Liver (tissue), 9 donors: ENCODE data around the gene ZBTB21. TPM values are rescaled to one million over a fixed set of nuclear protein-coding genes. Genes with fewer than 3 reads are reported as not detected.

Source experiments
- DNase-seq: peaks from one replicate; pipeline ENCODE4 v3.0.0-alpha.2; 2017; ENCODE audit warnings: low spot score
- H3K27ac ChIP-seq, 2 donors: one replicate each; pipeline ENCODE4 v1.7.0; 2013; ENCODE audit warnings: inconsistent platforms in 2 of 2, low read length in 2 of 2, control low read depth in 1 of 2, low read depth in 1 of 2, mild to moderate bottlenecking in 1 of 2
- H3K27me3 ChIP-seq, 4 donors: one replicate each; pipeline versions ENCODE4 v1.6.1 to v1.7.0; 2013; ENCODE audit warnings: low read length in 3 of 4, inconsistent platforms in 1 of 4, mild to moderate bottlenecking in 1 of 4, moderate library complexity in 1 of 4; ENCODE audit not compliant: control insufficient read depth in 4 of 4, insufficient read depth in 4 of 4
- H3K36me3 ChIP-seq, 4 donors: one replicate each; pipeline versions ENCODE4 v1.6.1 to v1.7.0; 2013; ENCODE audit warnings: low read length in 3 of 4, mild to moderate bottlenecking in 3 of 4, low read depth in 1 of 4, moderate library complexity in 1 of 4; ENCODE audit not compliant: control insufficient read depth in 4 of 4, insufficient read depth in 3 of 4
- H3K4me1 ChIP-seq, 4 donors: one replicate each; pipeline versions ENCODE4 v1.6.1 to v1.7.0; 2013; ENCODE audit warnings: low read length in 3 of 4, mild to moderate bottlenecking in 3 of 4, moderate library complexity in 1 of 4; ENCODE audit not compliant: control insufficient read depth in 4 of 4, insufficient read depth in 4 of 4
- H3K4me3 ChIP-seq, 3 donors: one replicate each; pipeline versions ENCODE4 v1.6.1 to v1.7.0; 2013; ENCODE audit warnings: low read length in 3 of 3, control low read depth in 1 of 3, low read depth in 1 of 3, mild to moderate bottlenecking in 1 of 3
- H3K9ac ChIP-seq, 2 donors: one replicate each; pipeline ENCODE4 v1.7.0; 2013; ENCODE audit warnings: low read length in 2 of 2, mild to moderate bottlenecking in 2 of 2, moderate library complexity in 2 of 2, control low read depth in 1 of 2, low read depth in 1 of 2
- H3K9me3 ChIP-seq, 4 donors: one replicate each; pipeline versions ENCODE4 v1.6.1 to v1.7.0; 2013; ENCODE audit warnings: low read length in 3 of 4; ENCODE audit not compliant: control insufficient read depth in 4 of 4
- EGR1 ChIP-seq, 2 donors: IDR thresholded peaks; 2 replicates each; pipeline ENCODE4 v1.6.1; 2016 to 2018; ENCODE audit warnings: antibody characterized with exemption in 2 of 2, low read depth in 2 of 2
- FOXA1 ChIP-seq: IDR thresholded peaks from 2 replicates; pipeline ENCODE4 v1.6.1; 2016; ENCODE audit warnings: antibody characterized with exemption
- FOXA2 ChIP-seq: IDR thresholded peaks from 2 replicates; pipeline ENCODE4 v1.6.1; 2016; ENCODE audit warnings: antibody characterized with exemption
- GABPA ChIP-seq, 2 donors: IDR thresholded peaks in 1 of 2; conservative IDR thresholded peaks in 1 of 2; 2 replicates each; pipeline ENCODE4 v1.6.1; 2016; ENCODE audit warnings: antibody characterized with exemption in 2 of 2, mild to moderate bottlenecking in 1 of 2, moderate library complexity in 1 of 2
- HNF4A ChIP-seq, 2 donors: conservative IDR thresholded peaks; 2 replicates each; pipeline ENCODE4 v1.6.1; 2016; ENCODE audit warnings: antibody characterized with exemption in 2 of 2, mild to moderate bottlenecking in 2 of 2
- HNF4G ChIP-seq: IDR thresholded peaks from 2 replicates; pipeline ENCODE4 v1.6.1; 2016; ENCODE audit warnings: antibody characterized with exemption
- JUND ChIP-seq, 2 donors: IDR thresholded peaks; 2 replicates each; pipeline ENCODE4 v1.6.1; 2016; ENCODE audit warnings: antibody characterized with exemption in 2 of 2
- NR2F2 ChIP-seq: IDR thresholded peaks from 2 replicates; pipeline ENCODE4 v1.6.1; 2016; ENCODE audit warnings: antibody characterized with exemption
- RAD21 ChIP-seq, 2 donors: IDR thresholded peaks; 2 replicates each; pipeline ENCODE4 v1.6.1; 2016; ENCODE audit warnings: antibody characterized with exemption in 2 of 2, mild to moderate bottlenecking in 2 of 2
- RXRA ChIP-seq, 2 donors: IDR thresholded peaks; 2 replicates each; pipeline ENCODE4 v1.6.1; 2017 to 2018; ENCODE audit warnings: antibody characterized with exemption in 2 of 2, mild to moderate bottlenecking in 1 of 2
- SP1 ChIP-seq: IDR thresholded peaks from 2 replicates; pipeline ENCODE4 v1.6.1; 2018; ENCODE audit warnings: antibody characterized with exemption, mild to moderate bottlenecking
- TAF1 ChIP-seq: conservative IDR thresholded peaks from 2 replicates; pipeline ENCODE4 v1.6.1; 2016; ENCODE audit warnings: antibody characterized with exemption, mild to moderate bottlenecking
- ZBTB33 ChIP-seq: IDR thresholded peaks from 2 replicates; pipeline ENCODE4 v1.6.1; 2016; ENCODE audit warnings: antibody characterized with exemption
- WGBS: extraction: QIAGEN DNeasy Blood & Tissue Kit; methylation state at CpG from one replicate; pipeline ENCODE4 v1.1.7; 2013; 5-methylcytosine and 5-hydroxymethylcytosine counted together
- polyA plus RNA-seq, 2 donors: library from polyadenylated mRNA; stranded (reverse) in 1 of 2; unstranded in 1 of 2; fragments of 200-250 nt in 1 of 2; fragments of >200 nt in 1 of 2; fragmentation: Nextera tagmentation in 1 of 2; extraction: Ambion mirVana in 1 of 2; gene quantifications; one replicate each; pipeline versions ENCODE4 v1.2.1 to v1.2.3, GENCODE V29; 2013 to 2015
- total RNA-seq, 2 donors: library from RNA; depleted of rRNA; stranded (reverse); fragments of >200 nt; gene quantifications; one replicate each; pipeline ENCODE4 v1.2.3, GENCODE V29; 2014
- TF ChIP-seq, protein P1 (sequence below): IDR thresholded peaks from 2 replicates; pipeline ENCODE4 v1.6.1; 2016; ENCODE audit warnings: antibody characterized with exemption, mild to moderate bottlenecking
- TF ChIP-seq, protein P2 (sequence below): IDR thresholded peaks from 2 replicates; pipeline ENCODE4 v1.6.1; 2016; ENCODE audit warnings: antibody characterized with exemption
- TF ChIP-seq, protein P3 (sequence below): IDR thresholded peaks from 2 replicates; pipeline ENCODE4 v1.6.1; 2016; ENCODE audit warnings: antibody characterized with exemption
- donor health status: healthy.
- donor health status: healthy.
- donor health status: healthy.
- donor health status: healthy.
- donor health status: healthy.

Gene ZBTB21
- total and polyA plus RNA-seq, 4 donors: 3.1 to 14.1 (median 4.0) TPM

DNA sequence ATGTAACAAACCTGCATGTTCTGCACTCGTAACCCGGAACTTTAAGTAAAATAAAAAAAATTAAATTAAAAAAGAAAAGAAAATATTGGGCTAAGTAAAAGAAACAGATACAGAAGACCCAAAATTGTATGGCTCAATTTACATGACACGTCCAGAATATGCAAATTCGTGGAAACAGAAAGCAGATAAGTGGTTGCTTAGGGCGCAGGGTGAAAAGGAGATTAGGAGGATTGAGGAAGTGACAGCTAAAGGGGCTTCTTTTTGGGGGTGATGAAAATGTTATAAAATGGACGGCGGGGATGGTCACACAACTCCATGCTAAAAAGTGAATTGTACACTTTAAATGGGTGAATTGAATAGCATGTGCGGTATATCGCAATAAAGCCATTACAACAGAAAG lies 27.4 kb upstream of the ZBTB21 start:
- TF ChIP-seq FOXA1 (no peak), TAF1 (no peak), RAD21 (IDR thresholded peaks at IDR 0.05) (no peak), RXRA (IDR thresholded peaks at IDR 0.05) (no peak), HNF4G (no peak), ZBTB33 (no peak), HNF4A (conservative IDR thresholded peaks at IDR 0.05) (no peak), FOXA2 (no peak)
- TF ChIP-seq, protein P1, sequence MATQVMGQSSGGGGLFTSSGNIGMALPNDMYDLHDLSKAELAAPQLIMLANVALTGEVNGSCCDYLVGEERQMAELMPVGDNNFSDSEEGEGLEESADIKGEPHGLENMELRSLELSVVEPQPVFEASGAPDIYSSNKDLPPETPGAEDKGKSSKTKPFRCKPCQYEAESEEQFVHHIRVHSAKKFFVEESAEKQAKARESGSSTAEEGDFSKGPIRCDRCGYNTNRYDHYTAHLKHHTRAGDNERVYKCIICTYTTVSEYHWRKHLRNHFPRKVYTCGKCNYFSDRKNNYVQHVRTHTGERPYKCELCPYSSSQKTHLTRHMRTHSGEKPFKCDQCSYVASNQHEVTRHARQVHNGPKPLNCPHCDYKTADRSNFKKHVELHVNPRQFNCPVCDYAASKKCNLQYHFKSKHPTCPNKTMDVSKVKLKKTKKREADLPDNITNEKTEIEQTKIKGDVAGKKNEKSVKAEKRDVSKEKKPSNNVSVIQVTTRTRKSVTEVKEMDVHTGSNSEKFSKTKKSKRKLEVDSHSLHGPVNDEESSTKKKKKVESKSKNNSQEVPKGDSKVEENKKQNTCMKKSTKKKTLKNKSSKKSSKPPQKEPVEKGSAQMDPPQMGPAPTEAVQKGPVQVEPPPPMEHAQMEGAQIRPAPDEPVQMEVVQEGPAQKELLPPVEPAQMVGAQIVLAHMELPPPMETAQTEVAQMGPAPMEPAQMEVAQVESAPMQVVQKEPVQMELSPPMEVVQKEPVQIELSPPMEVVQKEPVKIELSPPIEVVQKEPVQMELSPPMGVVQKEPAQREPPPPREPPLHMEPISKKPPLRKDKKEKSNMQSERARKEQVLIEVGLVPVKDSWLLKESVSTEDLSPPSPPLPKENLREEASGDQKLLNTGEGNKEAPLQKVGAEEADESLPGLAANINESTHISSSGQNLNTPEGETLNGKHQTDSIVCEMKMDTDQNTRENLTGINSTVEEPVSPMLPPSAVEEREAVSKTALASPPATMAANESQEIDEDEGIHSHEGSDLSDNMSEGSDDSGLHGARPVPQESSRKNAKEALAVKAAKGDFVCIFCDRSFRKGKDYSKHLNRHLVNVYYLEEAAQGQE: no peak
- TF ChIP-seq, protein P2, sequence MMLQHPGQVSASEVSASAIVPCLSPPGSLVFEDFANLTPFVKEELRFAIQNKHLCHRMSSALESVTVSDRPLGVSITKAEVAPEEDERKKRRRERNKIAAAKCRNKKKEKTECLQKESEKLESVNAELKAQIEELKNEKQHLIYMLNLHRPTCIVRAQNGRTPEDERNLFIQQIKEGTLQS: no peak
- H3K4me1 ChIP-seq: peaks cover 9 to 24% (median 14%) of the 10 kb centered on the region in 4 donors
- peak overlapping the region in 1 of 2 donors; percentile 2 for H3K9ac ChIP-seq
- H3K9me3 ChIP-seq: no peaks in the 10 kb centered on the region
- no peak overlapping the region for H3K4me3 ChIP-seq
- peak overlapping the region; percentile 29 to 87 for H3K27ac ChIP-seq
- 76% methylated on average over 9 of the region's 9 CpGs for WGBS
- H3K36me3 ChIP-seq: no peaks in the 10 kb centered on the region
- no peaks in the 10 kb centered on the region for H3K27me3 ChIP-seq
- DNase-seq: no peak

GRCh38 chr21:42036313-42036712 lies 26.2 kb upstream of the ZBTB21 start:
- no peak overlapping the region for H3K27ac ChIP-seq
- H3K9ac ChIP-seq: no peak overlapping the region
- TF ChIP-seq HNF4G: no peak
- no peak for TF ChIP-seq RAD21 (IDR thresholded peaks at IDR 0.05)
- no peak for TF ChIP-seq FOXA2
- no peak for TF ChIP-seq GABPA (IDR thresholded peaks at IDR 0.05 in 1 of 2, conservative IDR thresholded peaks at IDR 0.05 in 1 of 2)
- no peak for TF ChIP-seq TAF1
- TF ChIP-seq NR2F2: no peak
- no peak for TF ChIP-seq JUND (IDR thresholded peaks at IDR 0.05)
- TF ChIP-seq, protein P3, sequence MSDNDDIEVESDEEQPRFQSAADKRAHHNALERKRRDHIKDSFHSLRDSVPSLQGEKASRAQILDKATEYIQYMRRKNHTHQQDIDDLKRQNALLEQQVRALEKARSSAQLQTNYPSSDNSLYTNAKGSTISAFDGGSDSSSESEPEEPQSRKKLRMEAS: no peak
- TF ChIP-seq RXRA (IDR thresholded peaks at IDR 0.05): no peak
- TF ChIP-seq FOXA1: no peak
- TF ChIP-seq SP1: no peak
- no peak for TF ChIP-seq ZBTB33
- no peak for TF ChIP-seq EGR1 (IDR thresholded peaks at IDR 0.05; ENCODE audit: low read depth in 2 of 2)
- H3K9me3 ChIP-seq: no peaks in the 10 kb centered on the region
- H3K4me1 ChIP-seq: peaks cover 9 to 24% (median 14%) of the 10 kb centered on the region in 4 donors
- no peaks in the 10 kb centered on the region for H3K36me3 ChIP-seq
- H3K4me3 ChIP-seq: no peak overlapping the region
- H3K27me3 ChIP-seq: no peaks in the 10 kb centered on the region
- no peak for DNase-seq
- WGBS: 96% methylated on average over 2 of the region's 2 CpGs
